Sigmoid colon (tissue), 7 donors: ENCODE data around the gene GDPD2. TPM values are rescaled to one million over a fixed set of nuclear protein-coding genes. Genes with fewer than 3 reads are reported as not detected.

Source experiments
- DNase-seq: peaks from one replicate; pipeline ENCODE4 v3.0.0-alpha.2; 2019
- H3K27ac ChIP-seq, 4 donors: fragments of 200-600 bp; sonication (generic); one replicate each; pipeline ENCODE4 v1.5.1; 2016 to 2019; ENCODE audit warnings: mild to moderate bottlenecking in 1 of 4
- H3K27me3 ChIP-seq, 3 donors: fragments of 200-600 bp; sonication (generic); one replicate each; pipeline ENCODE4 v1.5.1; 2019; ENCODE audit warnings: mild to moderate bottlenecking in 1 of 3
- H3K36me3 ChIP-seq, 4 donors: fragments of 200-600 bp; sonication (generic); one replicate each; pipeline ENCODE4 v1.5.1; 2016 to 2019
- H3K4me1 ChIP-seq, 4 donors: fragments of 200-600 bp; sonication (generic); one replicate each; pipeline ENCODE4 v1.5.1; 2017 to 2019
- H3K4me3 ChIP-seq, 4 donors: fragments of 200-600 bp; sonication (generic); one replicate each; pipeline ENCODE4 v1.5.1; 2017 to 2019; ENCODE audit warnings: mild to moderate bottlenecking in 2 of 4, moderate library complexity in 1 of 4
- H3K9me3 ChIP-seq, 4 donors: fragments of 200-600 bp in 3 of 4; sonication (generic) in 3 of 4; one replicate each; pipeline versions ENCODE4 v1.5.1 to v1.6.1; 2013 to 2019
- EP300 ChIP-seq, 4 donors: sonication (generic); formaldehyde crosslinking; IDR thresholded peaks; one replicate each; pipeline ENCODE4 v1.6.1; 2017; ENCODE audit warnings: antibody characterized with exemption in 4 of 4
- POLR2A ChIP-seq, 2 donors: fragments of 450-650 bp; IDR thresholded peaks; one replicate each; pipeline ENCODE4 v1.6.1; 2016; ENCODE audit warnings: antibody characterized with exemption in 2 of 2, mild to moderate bottlenecking in 2 of 2, moderate library complexity in 2 of 2
- POLR2AphosphoS5 ChIP-seq, 4 donors: sonication (generic); formaldehyde crosslinking; IDR thresholded peaks; one replicate each; pipeline ENCODE4 v1.6.1; 2017; ENCODE audit warnings: antibody characterized with exemption in 4 of 4
- WGBS, 2 donors: extraction: QIAGEN DNeasy Blood & Tissue Kit; methylation state at CpG; one replicate each; pipeline ENCODE4 v1.1.7; 2013; 5-methylcytosine and 5-hydroxymethylcytosine counted together
- intact Hi-C: fragments of 100-400 bp; cut with DNase I; formaldehyde crosslinking; loops from one replicate; pipeline ENCODE4 v1.15.1; 2023
- polyA plus RNA-seq, 3 donors: library from polyadenylated mRNA; stranded (reverse); fragments of 200-250 nt; gene quantifications; one replicate each; pipeline ENCODE4 v1.2.3, GENCODE V29; 2013
- total RNA-seq, 4 donors: library from RNA; depleted of rRNA; stranded (reverse); fragments of >200 nt; gene quantifications; one replicate each; pipeline ENCODE4 v1.1.0, GENCODE V29; 2016
- TF ChIP-seq, protein P1 (sequence below), 4 experiments: fragments of 450-650 bp in 3 of 4; fragments of 200-600 bp in 1 of 4; IDR thresholded peaks; one replicate each; pipeline ENCODE4 v1.5.1; 2016 to 2019; ENCODE audit warnings: antibody characterized with exemption in 4 of 4, mild to moderate bottlenecking in 3 of 4, moderate library complexity in 2 of 4
- donor health status: healthy with polysubstance abuse.
- donor health status: Bipolar disorder and iron deficiency.
- donor health status: healthy.

Gene GDPD2
- total and polyA plus RNA-seq, 7 donors: 2.3 to 8.7 (median 3.0) TPM; not detected in 4

DNA sequence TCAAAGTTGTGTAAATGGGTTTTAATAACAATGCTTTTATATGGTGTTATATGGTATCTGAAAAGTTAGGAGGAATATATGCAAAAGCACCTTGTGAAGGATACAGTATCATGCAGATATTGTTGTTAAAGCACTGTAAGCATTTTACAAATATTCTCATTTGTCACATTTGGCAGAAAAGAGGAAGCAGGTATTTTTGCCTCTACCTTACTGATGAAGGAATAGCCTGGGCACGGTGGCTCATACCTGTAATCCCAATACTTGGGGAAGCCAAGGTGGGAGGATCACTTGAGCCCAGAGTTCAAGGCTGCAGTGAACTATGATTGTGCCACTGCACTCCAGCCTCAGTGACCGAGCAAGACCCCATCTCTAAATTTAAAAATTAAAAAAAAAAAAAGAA lies 12.2 kb upstream of the GDPD2 start:
- H3K27ac ChIP-seq: no peak overlapping the region
- TF ChIP-seq POLR2AphosphoS5 (IDR thresholded peaks at IDR 0.05): no peak
- TF ChIP-seq POLR2A (IDR thresholded peaks at IDR 0.05): no peak
- TF ChIP-seq EP300 (IDR thresholded peaks at IDR 0.05): no peak
- TF ChIP-seq, protein P1, sequence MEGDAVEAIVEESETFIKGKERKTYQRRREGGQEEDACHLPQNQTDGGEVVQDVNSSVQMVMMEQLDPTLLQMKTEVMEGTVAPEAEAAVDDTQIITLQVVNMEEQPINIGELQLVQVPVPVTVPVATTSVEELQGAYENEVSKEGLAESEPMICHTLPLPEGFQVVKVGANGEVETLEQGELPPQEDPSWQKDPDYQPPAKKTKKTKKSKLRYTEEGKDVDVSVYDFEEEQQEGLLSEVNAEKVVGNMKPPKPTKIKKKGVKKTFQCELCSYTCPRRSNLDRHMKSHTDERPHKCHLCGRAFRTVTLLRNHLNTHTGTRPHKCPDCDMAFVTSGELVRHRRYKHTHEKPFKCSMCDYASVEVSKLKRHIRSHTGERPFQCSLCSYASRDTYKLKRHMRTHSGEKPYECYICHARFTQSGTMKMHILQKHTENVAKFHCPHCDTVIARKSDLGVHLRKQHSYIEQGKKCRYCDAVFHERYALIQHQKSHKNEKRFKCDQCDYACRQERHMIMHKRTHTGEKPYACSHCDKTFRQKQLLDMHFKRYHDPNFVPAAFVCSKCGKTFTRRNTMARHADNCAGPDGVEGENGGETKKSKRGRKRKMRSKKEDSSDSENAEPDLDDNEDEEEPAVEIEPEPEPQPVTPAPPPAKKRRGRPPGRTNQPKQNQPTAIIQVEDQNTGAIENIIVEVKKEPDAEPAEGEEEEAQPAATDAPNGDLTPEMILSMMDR (IDR thresholded peaks at IDR 0.05): no peak
- H3K4me1 ChIP-seq: no peaks in the 10 kb centered on the region
- no peaks in the 10 kb centered on the region for H3K36me3 ChIP-seq
- intact Hi-C loops: no loop called here
- no peaks in the 10 kb centered on the region for H3K9me3 ChIP-seq
- DNase-seq: no peak
- H3K4me3 ChIP-seq: no peak overlapping the region
- 84 to 100% methylated on average over 2 of the region's 2 CpGs for WGBS, 2 donors
- H3K27me3 ChIP-seq: no peaks in the 10 kb centered on the region

DNA sequence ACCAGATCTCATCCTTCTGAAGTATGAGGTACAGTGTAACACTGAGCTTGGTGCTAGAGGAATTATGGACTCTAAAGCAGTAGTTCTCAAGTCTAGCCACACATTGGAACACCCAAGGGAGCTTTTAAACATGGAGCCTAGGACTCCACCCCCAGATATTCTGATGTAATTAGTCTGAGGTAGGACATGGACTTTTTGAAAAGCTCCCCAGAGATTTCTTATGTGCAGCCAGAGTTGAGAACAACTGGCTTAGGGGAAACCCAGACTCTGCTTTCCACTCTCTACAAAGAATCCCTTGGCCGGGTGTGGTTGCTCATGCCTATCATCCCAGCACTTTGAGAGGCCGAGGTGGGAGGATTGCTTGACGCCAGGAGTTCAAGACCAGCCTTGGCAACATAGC lies 11.6 kb upstream of the GDPD2 start:
- TF ChIP-seq, protein P1 (IDR thresholded peaks at IDR 0.05): no peak
- no peak for TF ChIP-seq POLR2AphosphoS5 (IDR thresholded peaks at IDR 0.05)
- TF ChIP-seq EP300 (IDR thresholded peaks at IDR 0.05): no peak
- no peak for TF ChIP-seq POLR2A (IDR thresholded peaks at IDR 0.05)
- no peaks in the 10 kb centered on the region for H3K27me3 ChIP-seq
- no peak for DNase-seq
- no peaks in the 10 kb centered on the region for H3K36me3 ChIP-seq
- no peak overlapping the region for H3K27ac ChIP-seq
- no peaks in the 10 kb centered on the region for H3K9me3 ChIP-seq
- intact Hi-C loops: no loop called here
- H3K4me3 ChIP-seq: no peak overlapping the region
- no peaks in the 10 kb centered on the region for H3K4me1 ChIP-seq
- WGBS, 2 donors: 94 to 96% methylated on average over 3 of the region's 3 CpGs

DNA sequence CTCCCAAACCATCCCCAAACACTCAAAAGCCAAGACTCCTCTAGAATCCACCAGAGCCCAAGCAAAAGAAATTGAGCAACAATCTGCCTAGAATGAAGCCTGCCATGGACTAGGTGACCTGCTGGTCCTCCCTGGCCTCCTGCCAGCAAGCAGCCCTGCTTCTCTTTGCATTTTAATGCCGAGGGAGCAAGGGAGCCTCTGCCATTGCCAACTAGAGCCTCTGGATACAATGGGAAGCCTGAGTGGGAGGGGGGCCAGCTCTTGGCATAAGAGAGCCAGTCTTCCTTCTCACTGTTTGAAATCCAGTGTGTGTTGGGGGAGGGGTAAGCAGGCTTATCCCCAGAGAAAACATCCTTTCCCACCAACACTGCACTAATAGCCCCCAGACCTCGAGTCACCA lies 1.5 kb upstream of the GDPD2 start:
- TF ChIP-seq POLR2AphosphoS5 (IDR thresholded peaks at IDR 0.05) (no peak), EP300 (IDR thresholded peaks at IDR 0.05) (no peak), POLR2A (IDR thresholded peaks at IDR 0.05) (no peak)
- TF ChIP-seq, protein P1 (IDR thresholded peaks at IDR 0.05): no peak
- H3K27ac ChIP-seq: no peak overlapping the region
- H3K9me3 ChIP-seq: no peaks in the 10 kb centered on the region
- no peaks in the 10 kb centered on the region for H3K36me3 ChIP-seq
- no peaks in the 10 kb centered on the region for H3K4me1 ChIP-seq
- no peak overlapping the region for H3K4me3 ChIP-seq
- no peak for DNase-seq
- intact Hi-C loops: loop anchor here (10.0 kb wide), 1 partner anchor 217 kb away; no protein-coding TSS in a partner anchor
- no peaks in the 10 kb centered on the region for H3K27me3 ChIP-seq
- WGBS, 2 donors: 60 to 75% methylated on average over 2 of the region's 2 CpGs

DNA sequence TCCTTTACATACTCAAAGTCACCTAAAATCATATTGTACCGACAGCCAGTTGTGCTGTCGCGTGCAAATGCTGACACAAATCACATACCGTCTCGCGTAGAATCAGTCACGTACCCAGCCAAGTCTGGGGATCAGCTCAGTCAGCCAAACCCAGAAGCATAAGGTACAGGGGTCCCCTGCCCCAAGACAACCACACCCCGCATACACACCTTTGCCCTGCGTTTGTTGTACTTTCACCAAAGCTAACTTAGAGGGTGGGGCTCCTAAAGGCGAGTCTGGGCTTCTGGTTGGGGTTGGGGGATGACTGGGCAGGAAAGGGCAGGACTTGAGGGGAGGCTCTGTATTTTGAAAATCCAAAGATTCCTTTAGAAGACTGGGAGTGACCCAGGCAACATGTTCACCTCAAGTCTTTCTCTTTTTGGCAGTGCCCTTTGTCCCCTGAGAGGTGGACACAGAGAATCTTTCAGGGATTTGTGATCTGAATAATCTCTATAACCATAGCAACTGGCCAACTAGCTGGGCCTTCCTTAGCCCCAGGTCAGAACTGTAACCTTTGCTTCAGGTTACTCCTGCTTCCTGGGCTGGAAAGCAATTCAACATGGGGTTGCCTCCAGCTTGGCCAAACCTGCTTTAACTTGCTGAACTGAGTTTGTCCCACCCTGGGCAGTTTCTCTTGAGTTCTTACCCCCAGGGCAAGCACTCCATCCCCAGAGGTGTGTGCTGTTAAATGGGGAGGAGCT lies 992 bp downstream of the GDPD2 start:
- DNase-seq: no peak
- Histone ChIP-seq H3K27ac (no peak overlapping the region), H3K4me1 (no peaks in the 10 kb centered on the region), H3K4me3 (no peak overlapping the region), H3K27me3 (no peaks in the 10 kb centered on the region), H3K36me3 (no peaks in the 10 kb centered on the region), H3K9me3 (no peaks in the 10 kb centered on the region)
- WGBS, 2 donors: 20 to 73% methylated on average over 10 of the region's 10 CpGs
- intact Hi-C loops: loop anchor here (10.0 kb wide), 1 partner anchor 219 kb away; no protein-coding TSS in a partner anchor
- TF ChIP-seq EP300 (IDR thresholded peaks at IDR 0.05): no peak
- no peak for TF ChIP-seq POLR2AphosphoS5 (IDR thresholded peaks at IDR 0.05)
- TF ChIP-seq POLR2A (IDR thresholded peaks at IDR 0.05): no peak
- TF ChIP-seq, protein P1 (IDR thresholded peaks at IDR 0.05): no peak
